Prostate gland (tissue), 2 donors: ENCODE data around the gene CYREN. TPM values are rescaled to one million over a fixed set of nuclear protein-coding genes. Genes with fewer than 3 reads are reported as not detected.

ENCODE experiments used
- DNase-seq: peaks from one replicate; pipeline ENCODE4 v3.0.0-alpha.2; 2019; ENCODE audit warnings: low spot score
- H3K27ac ChIP-seq, 2 donors: fragments of 200-600 bp; sonication (generic); 2 replicates each; pipeline ENCODE4 v1.5.1; 2017 to 2019
- H3K27me3 ChIP-seq: fragments of 200-600 bp; sonication (generic); replicated peaks from 2 replicates; pipeline ENCODE4 v1.5.1; 2019; ENCODE audit not compliant: insufficient read depth
- H3K36me3 ChIP-seq, 2 donors: fragments of 200-600 bp; sonication (generic); 1 replicate in 1 of 2; 2 replicates in 1 of 2; pipeline versions ENCODE4 v1.5.1 to v1.8.1; 2017 to 2019
- H3K4me1 ChIP-seq: fragments of 200-600 bp; sonication (generic); replicated peaks from 2 replicates; pipeline ENCODE4 v1.5.1; 2019
- H3K4me3 ChIP-seq, 2 donors: fragments of 200-600 bp; sonication (generic); 2 replicates each; pipeline ENCODE4 v1.5.1; 2017 to 2019
- H3K9me3 ChIP-seq: fragments of 200-600 bp; sonication (generic); 2 replicates; pipeline ENCODE4 v1.5.1; 2017
- CTCF ChIP-seq, 4 experiments: fragments of 200-600 bp in 2 of 4; fragments of 450-650 bp in 2 of 4; sonication (generic) in 2 of 4; IDR thresholded peaks; 1 replicate in 3 of 4; 2 replicates in 1 of 4; pipeline ENCODE4 v1.5.1; 2016 to 2019; ENCODE audit warnings: antibody characterized with exemption in 4 of 4, mild to moderate bottlenecking in 2 of 4, moderate library complexity in 2 of 4
- POLR2A ChIP-seq: fragments of 450-650 bp; IDR thresholded peaks from one replicate; pipeline ENCODE4 v1.6.1; 2016; ENCODE audit warnings: antibody characterized with exemption, mild to moderate bottlenecking
- POLR2AphosphoS5 ChIP-seq: sonication (generic); formaldehyde crosslinking; IDR thresholded peaks from one replicate; pipeline ENCODE4 v1.6.1; 2017; ENCODE audit warnings: antibody characterized with exemption
- WGBS: methylation state at CpG from one replicate; pipeline ENCODE4 v1.1.5; 2018; 5-methylcytosine and 5-hydroxymethylcytosine counted together
- intact Hi-C: fragments of 100-400 bp; cut with DNase I; formaldehyde crosslinking; loops from one replicate; pipeline ENCODE4 v1.14.2; 2022
- total RNA-seq, 2 donors: library from RNA; depleted of rRNA; stranded (reverse); fragments of >200 nt; gene quantifications; one replicate each; pipeline ENCODE4 v1.1.0, GENCODE V29; 2016

The CYREN gene
- total RNA-seq, 2 donors from 2014 or later = 44.5 to 53.6 TPM

- intact Hi-C loops = loop anchor here (5.0 kb wide), 1 partner anchor 39 kb away; the partner anchor contains the start of gene CYREN
- peak within 1 kb of the TSS; percentile 89 to 95 for H3K27ac ChIP-seq
- H3K4me1 ChIP-seq = no peaks in the 10 kb centered on the region
- peak within 1 kb of the TSS; percentile 81 to 86 for H3K4me3 ChIP-seq
- H3K36me3 ChIP-seq = no peaks in the 10 kb centered on the region
- peak; percentile 96 for DNase-seq
- no peaks in the 10 kb centered on the region for H3K27me3 ChIP-seq
- TF ChIP-seq POLR2AphosphoS5 (peak; percentile 82), CTCF (IDR thresholded peaks at IDR 0.05) (peak in 1 of 4 experiments; percentile 13), POLR2A (peak; percentile 92)
- no peaks in the 10 kb centered on the region for H3K9me3 ChIP-seq
- WGBS = 0% methylated on average over 68 of the region's 82 CpGs
These were observed 40.9 kb upstream of the CYREN start, which contains the start of gene WDR91 for GRCh38 chr7:135211179-135211945. Gene WDR91 (minus strand): TSS chr7:135211526. CDS start chr7:135211502, 24 bp downstream.

GRCh38 chr7:135210888-135211178 is 40.3 kb upstream of the CYREN start:
- under 1% methylated on average over 11 of the region's 13 CpGs for WGBS
- H3K36me3 ChIP-seq = no peaks in the 10 kb centered on the region
- H3K9me3 ChIP-seq = no peaks in the 10 kb centered on the region
- H3K4me3 ChIP-seq = peak overlapping the region; percentile 81 to 86
- H3K27me3 ChIP-seq = no peaks in the 10 kb centered on the region
- intact Hi-C loops = loop anchor here (5.0 kb wide), 1 partner anchor 39 kb away; the partner anchor contains the start of gene CYREN
- TF ChIP-seq POLR2A (no peak), CTCF (IDR thresholded peaks at IDR 0.05) (no peak), POLR2AphosphoS5 (no peak)
- H3K27ac ChIP-seq = peak overlapping the region; percentile 89 to 95
- no peaks in the 10 kb centered on the region for H3K4me1 ChIP-seq
- no peak for DNase-seq

GRCh38 chr7:135209225-135209834 is 38.8 kb upstream of the CYREN start:
- no peaks in the 10 kb centered on the region for H3K27me3 ChIP-seq
- H3K36me3 ChIP-seq = no peaks in the 10 kb centered on the region
- H3K4me1 ChIP-seq = no peaks in the 10 kb centered on the region
- 91% methylated on average over 7 of the region's 7 CpGs for WGBS
- intact Hi-C loops = loop anchor here (5.0 kb wide), 1 partner anchor 43 kb away; no protein-coding TSS in a partner anchor
- H3K9me3 ChIP-seq = no peaks in the 10 kb centered on the region
- no peak overlapping the region for H3K27ac ChIP-seq
- TF ChIP-seq POLR2AphosphoS5 (no peak), CTCF (IDR thresholded peaks at IDR 0.05) (no peak), POLR2A (no peak)
- H3K4me3 ChIP-seq = no peak overlapping the region
- no peak for DNase-seq

GRCh38 chr7:135208102-135208793 is 37.7 kb upstream of the CYREN start:
- H3K9me3 ChIP-seq = no peaks in the 10 kb centered on the region
- no peak overlapping the region for H3K4me3 ChIP-seq
- H3K4me1 ChIP-seq = no peaks in the 10 kb centered on the region
- DNase-seq = no peak
- 67% methylated on average over 6 of the region's 6 CpGs for WGBS
- H3K27ac ChIP-seq = no peak overlapping the region
- no peaks in the 10 kb centered on the region for H3K27me3 ChIP-seq
- no peaks in the 10 kb centered on the region for H3K36me3 ChIP-seq
- intact Hi-C loops = loop anchor here (5.0 kb wide), 1 partner anchor 44 kb away; no protein-coding TSS in a partner anchor
- TF ChIP-seq POLR2A = no peak
- no peak for TF ChIP-seq CTCF (IDR thresholded peaks at IDR 0.05)
- TF ChIP-seq POLR2AphosphoS5 = no peak
